Naive thymus-derived CD4-positive, alpha-beta T cell (primary cell): Measurements from ENCODE around the gene SMPDL3A. TPM values are rescaled to one million over a fixed set of nuclear protein-coding genes. Genes with fewer than 3 reads are reported as not detected.

Experiments used
- ATAC-seq: fragments of 150-1000 bp; cut with Tn5 transposase; 2 replicates; pipeline ENCODE4 v1.10.0; 2021; ENCODE audit warnings: mild to moderate bottlenecking, moderate library complexity
- CTCF ChIA-PET: fragments of 350-600 bp; sonication (Branson Sonifier 250); formaldehyde crosslinking; loops from one replicate; lab custom pipeline; 2021; ENCODE audit warnings: antibody characterized with exemption; lab: Charles Lee
- POLR2A ChIA-PET: fragments of 350-600 bp; sonication (Branson Sonifier 250); formaldehyde crosslinking; loops from one replicate; lab custom pipeline; 2021; ENCODE audit warnings: antibody characterized with exemption, inconsistent platforms; lab: Charles Lee
- DNase-seq, 9 donors: peaks; one replicate each; pipeline versions ENCODE4 v3.0.0 to v3.0.0-alpha.2; 2020 to 2022; ENCODE audit warnings: mixed read lengths in 1 of 9
- H3K27ac ChIP-seq: one replicate; pipeline ENCODE4 v1.7.0; 2013; ENCODE audit warnings: mild to moderate bottlenecking, low read depth, low read length, moderate library complexity
- H3K27me3 ChIP-seq, 2 donors: one replicate each; pipeline ENCODE4 v1.7.0; 2013; ENCODE audit warnings: low read length in 2 of 2, mild to moderate bottlenecking in 2 of 2, moderate library complexity in 2 of 2; ENCODE audit not compliant: control insufficient read depth in 2 of 2, insufficient read depth in 2 of 2
- H3K36me3 ChIP-seq, 3 experiments: 1 replicate in 2 of 3; 2 replicates in 1 of 3; pipeline ENCODE4 v1.7.0; 2013; ENCODE audit warnings: low read length in 3 of 3, mild to moderate bottlenecking in 3 of 3, moderate library complexity in 1 of 3; ENCODE audit not compliant: insufficient read depth in 3 of 3, control insufficient read depth in 2 of 3
- H3K4me1 ChIP-seq, 2 donors: one replicate each; pipeline ENCODE4 v1.7.0; 2013; ENCODE audit warnings: low read length in 2 of 2, mild to moderate bottlenecking in 2 of 2, moderate library complexity in 1 of 2; ENCODE audit not compliant: control insufficient read depth in 2 of 2, insufficient read depth in 2 of 2
- H3K4me3 ChIP-seq: 2 replicates; pipeline ENCODE4 v1.7.0; 2013; ENCODE audit warnings: mild to moderate bottlenecking, low read length
- H3K9me3 ChIP-seq, 3 experiments: 1 replicate in 2 of 3; 2 replicates in 1 of 3; pipeline ENCODE4 v1.7.0; 2013; ENCODE audit warnings: low read length in 3 of 3; ENCODE audit not compliant: control insufficient read depth in 2 of 3
- H3K27ac Mint-ChIP-seq, 9 donors: one replicate each; pipeline ENCODE4 v1.8.0; 2020 to 2022; ENCODE audit warnings: mixed read lengths in 9 of 9, mild to moderate bottlenecking in 8 of 9, moderate library complexity in 5 of 9, inconsistent platforms in 2 of 9
- H3K27me3 Mint-ChIP-seq, 5 donors: one replicate each; pipeline ENCODE4 v1.8.0; 2021 to 2022; ENCODE audit warnings: mixed read lengths in 5 of 5, mild to moderate bottlenecking in 1 of 5
- H3K36me3 Mint-ChIP-seq, 5 donors: one replicate each; pipeline ENCODE4 v1.8.0; 2020 to 2022; ENCODE audit warnings: mixed read lengths in 5 of 5, mild to moderate bottlenecking in 3 of 5, inconsistent platforms in 1 of 5
- H3K4me1 Mint-ChIP-seq, 7 donors: one replicate each; pipeline ENCODE4 v1.8.0; 2020 to 2022; ENCODE audit warnings: mixed read lengths in 7 of 7, mild to moderate bottlenecking in 3 of 7, inconsistent platforms in 1 of 7
- H3K4me3 Mint-ChIP-seq, 10 donors: one replicate each; pipeline ENCODE4 v1.8.0; 2020 to 2022; ENCODE audit warnings: mild to moderate bottlenecking in 10 of 10, mixed read lengths in 10 of 10, moderate library complexity in 6 of 10, inconsistent platforms in 2 of 10
- H3K9me3 Mint-ChIP-seq, 11 donors: one replicate each; pipeline ENCODE4 v1.8.0; 2020 to 2022; ENCODE audit warnings: mixed read lengths in 11 of 11, mild to moderate bottlenecking in 4 of 11, inconsistent platforms in 1 of 11, moderate library complexity in 1 of 11
- intact Hi-C, 2 donors: fragments of 100-400 bp; cut with micrococcal nuclease; formaldehyde crosslinking; loops; one replicate each; pipeline ENCODE4 v1.15.1; 2023
- polyA plus RNA-seq, 2 donors: library from polyadenylated mRNA; unstranded; fragments of 300-500 nt; fragmentation: Illumina TruSeq; gene quantifications; one replicate each; pipeline ENCODE4 v1.2.3, GENCODE V29; 2021
- total RNA-seq, 6 experiments: library from RNA in 5 of 6; stranded (reverse) in 5 of 6; gene quantifications; 1 replicate in 5 of 6; 2 replicates in 1 of 6; pipeline ENCODE4 v1.2.3 and lab custom pipeline; 2021 to 2026

Gene SMPDL3A
- total and polyA plus RNA-seq, 7 experiments from 2014 or later: 0.24 to 6.3 (median 0.32) TPM; not detected in 2

DNA sequence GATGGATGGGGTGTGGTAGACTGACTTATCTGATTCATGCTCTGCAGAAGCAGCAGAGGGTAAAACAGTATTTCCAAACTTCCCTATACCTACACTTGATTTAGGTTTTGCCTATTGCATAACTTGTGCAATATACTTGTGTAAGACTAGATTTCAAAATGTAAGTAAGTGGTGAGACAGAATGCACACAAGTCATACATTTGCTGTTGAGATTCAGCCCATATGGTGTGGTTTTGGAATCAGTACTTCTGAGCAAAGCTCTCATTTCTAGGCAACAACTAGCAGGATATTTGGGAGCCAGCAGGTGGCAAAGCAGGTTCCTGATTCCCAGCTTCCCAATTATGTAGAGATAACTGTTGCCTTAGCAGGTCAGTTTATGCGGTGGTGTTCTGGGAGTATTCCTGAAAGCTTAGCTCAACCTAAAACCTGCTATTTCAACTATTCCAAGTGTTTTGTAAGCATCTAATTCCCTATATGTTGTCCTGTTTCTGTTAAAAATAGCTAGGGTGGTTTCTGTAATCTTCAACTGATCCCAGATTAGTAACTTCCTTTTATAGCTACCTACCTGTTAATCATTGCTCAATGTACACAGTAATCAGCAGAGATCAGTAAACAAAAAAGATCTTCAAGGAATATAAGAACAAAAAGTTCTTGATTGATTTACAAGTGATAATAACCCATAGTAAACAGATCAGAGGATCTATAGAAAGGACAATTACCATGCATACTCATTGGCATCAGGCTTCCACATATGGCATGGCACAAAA, 18.0 kb upstream of the SMPDL3A start:
- Mint-ChIP-seq H3K36me3 (no peaks in the 10 kb centered on the region), H3K4me1 (no peaks in the 10 kb centered on the region), H3K27ac (no peak overlapping the region), H3K27me3 (peaks cover 20 to 49% (median 30%) of the 10 kb centered on the region in 5 donors), H3K4me3 (no peak overlapping the region), H3K9me3 (peaks cover 0 to 8% (median 0%) of the 10 kb centered on the region in 11 donors)
- DNase-seq (no peak), ATAC-seq (peak; percentile 80)
- POLR2A ChIA-PET: no interaction called here
- CTCF ChIA-PET: no interaction called here
- Histone ChIP-seq H3K27me3 (no peaks in the 10 kb centered on the region), H3K9me3 (no peaks in the 10 kb centered on the region), H3K36me3 (no peaks in the 10 kb centered on the region), H3K4me1 (no peaks in the 10 kb centered on the region), H3K4me3 (no peak overlapping the region), H3K27ac (no peak overlapping the region)
- intact Hi-C loops: no loop called here

DNA sequence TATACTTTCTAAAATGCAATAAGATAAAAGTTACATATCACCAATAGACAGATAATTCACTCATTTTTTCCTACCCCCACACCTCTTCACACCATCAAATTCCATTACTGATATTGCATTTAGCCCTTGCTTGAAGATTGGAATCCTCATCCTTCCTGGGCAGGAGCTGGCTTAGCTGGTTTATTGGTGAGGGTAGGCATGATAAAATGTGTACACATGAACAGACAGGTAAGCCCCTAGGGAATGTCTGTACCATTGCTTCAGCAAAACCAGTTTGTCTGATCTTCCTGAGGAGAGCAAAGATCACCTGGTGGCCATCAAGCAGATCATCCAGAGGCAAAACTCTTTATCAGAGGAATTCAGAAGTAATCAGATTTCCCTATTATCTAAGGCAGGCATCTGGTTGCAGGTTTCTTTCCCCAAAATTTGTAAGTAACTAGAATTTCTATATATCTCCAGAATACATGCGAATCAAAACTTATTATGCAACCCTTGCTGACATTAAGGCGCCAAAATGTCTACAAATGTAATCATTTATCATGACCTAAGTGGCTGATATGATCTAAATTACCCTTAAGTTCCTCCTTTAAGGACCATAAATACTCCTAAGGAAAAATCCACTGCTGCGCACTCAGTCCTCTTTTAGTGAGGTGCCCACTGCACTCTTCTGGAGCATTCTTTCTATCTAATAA, 16.2 kb upstream of the SMPDL3A start:
- no peak overlapping the region for H3K27ac ChIP-seq
- no peak overlapping the region for H3K4me3 ChIP-seq
- Mint-ChIP-seq H3K9me3 (peaks cover 0 to 11% (median 0%) of the 10 kb centered on the region in 11 donors), H3K27me3 (peaks cover 22 to 44% (median 29%) of the 10 kb centered on the region in 5 donors), H3K36me3 (no peaks in the 10 kb centered on the region), H3K27ac (no peak overlapping the region), H3K4me1 (no peaks in the 10 kb centered on the region), H3K4me3 (no peak overlapping the region)
- POLR2A ChIA-PET: no interaction called here
- H3K9me3 ChIP-seq: no peaks in the 10 kb centered on the region
- H3K27me3 ChIP-seq: no peaks in the 10 kb centered on the region
- ATAC-seq: no peak
- DNase-seq: no peak
- intact Hi-C loops: no loop called here
- no peaks in the 10 kb centered on the region for H3K4me1 ChIP-seq
- H3K36me3 ChIP-seq: no peaks in the 10 kb centered on the region
- CTCF ChIA-PET: no interaction called here

DNA sequence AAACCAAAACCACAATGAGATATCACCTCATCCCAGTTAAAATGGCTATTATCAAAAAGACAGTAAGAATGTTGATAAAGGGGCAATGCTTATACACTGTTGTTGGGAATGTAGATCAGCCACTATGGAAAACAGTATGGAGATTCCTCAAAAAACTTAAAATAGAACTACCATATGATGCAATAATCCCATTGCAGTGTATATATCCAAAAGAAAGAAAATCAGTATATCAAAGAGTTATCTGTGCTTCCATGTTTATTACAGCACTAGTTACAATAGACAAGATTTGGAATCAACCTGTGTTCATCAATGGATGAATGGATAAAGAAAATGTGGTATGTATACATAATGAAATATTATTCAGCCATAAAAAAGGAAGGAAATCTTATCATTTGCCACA, 13.1 kb upstream of the SMPDL3A start:
- H3K9me3 Mint-ChIP-seq: peaks cover 0 to 11% (median 0%) of the 10 kb centered on the region in 11 donors
- no peak overlapping the region for H3K27ac Mint-ChIP-seq
- no peak overlapping the region for H3K4me3 Mint-ChIP-seq
- ChIA-PET POLR2A (no interaction called here), CTCF (no interaction called here)
- peaks cover 29 to 52% (median 42%) of the 10 kb centered on the region in 5 donors for H3K27me3 Mint-ChIP-seq
- H3K36me3 Mint-ChIP-seq: no peaks in the 10 kb centered on the region
- intact Hi-C loops: no loop called here
- no peaks in the 10 kb centered on the region for H3K36me3 ChIP-seq
- no peak overlapping the region for H3K27ac ChIP-seq
- no peaks in the 10 kb centered on the region for H3K9me3 ChIP-seq
- no peak for ATAC-seq
- no peaks in the 10 kb centered on the region for H3K4me1 Mint-ChIP-seq
- DNase-seq: no peak
- no peaks in the 10 kb centered on the region for H3K27me3 ChIP-seq
- no peaks in the 10 kb centered on the region for H3K4me1 ChIP-seq
- no peak overlapping the region for H3K4me3 ChIP-seq

DNA sequence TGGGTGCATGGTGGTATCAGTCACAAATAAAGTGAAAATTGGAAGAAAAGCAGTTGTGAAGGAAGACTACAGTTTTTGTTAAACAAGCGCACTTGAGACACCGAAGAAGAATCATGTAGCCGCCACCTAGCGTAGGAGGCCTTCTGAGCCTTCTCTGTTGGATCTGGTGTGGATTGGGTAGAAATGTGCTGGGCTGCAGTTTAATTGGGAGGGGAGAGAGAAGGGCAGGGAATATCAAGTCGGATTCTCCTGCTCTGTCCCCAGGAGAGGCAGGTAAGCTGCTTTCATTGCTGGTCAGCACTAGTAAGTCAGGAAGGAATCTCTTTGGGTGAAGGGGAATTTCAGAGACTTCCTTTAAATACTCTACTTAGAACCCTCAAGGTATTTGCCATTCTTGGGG, 10.8 kb upstream of the SMPDL3A start:
- Mint-ChIP-seq H3K27me3 (peaks cover 30 to 41% (median 36%) of the 10 kb centered on the region in 5 donors), H3K4me3 (no peak overlapping the region)
- CTCF ChIA-PET: no interaction called here

DNA sequence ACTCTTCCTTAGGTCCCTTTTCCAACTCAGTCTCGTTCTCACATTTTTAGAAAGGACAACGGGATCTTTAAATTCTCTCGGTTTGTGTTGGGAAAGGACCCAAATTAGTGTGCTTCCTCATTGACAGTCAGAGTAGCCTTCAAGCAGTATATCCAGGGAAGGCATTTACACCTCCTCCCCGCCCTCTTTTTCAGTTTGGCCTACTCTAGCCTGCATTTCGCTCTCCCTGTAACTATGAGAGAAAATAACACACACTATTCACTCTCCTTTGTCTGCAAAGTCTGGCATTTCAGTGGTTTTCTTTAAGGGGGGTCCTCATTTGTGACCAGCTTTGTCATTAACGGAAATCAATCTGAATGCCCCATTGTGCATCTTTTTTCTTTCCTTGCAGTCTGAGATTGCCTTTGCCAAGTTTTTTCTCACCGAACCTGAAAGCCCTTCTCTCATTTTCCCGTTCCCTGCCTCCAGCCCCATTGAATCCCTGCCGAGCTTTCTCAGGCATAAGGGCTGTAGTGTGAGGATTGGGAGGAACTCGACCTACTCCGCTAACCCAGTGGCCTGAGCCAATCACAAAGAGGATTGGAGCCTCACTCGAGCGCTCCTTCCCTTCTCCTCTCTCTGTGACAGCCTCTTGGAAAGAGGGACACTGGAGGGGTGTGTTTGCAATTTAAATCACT, 9.9 kb upstream of the SMPDL3A start:
- H3K36me3 ChIP-seq: no peaks in the 10 kb centered on the region
- Mint-ChIP-seq H3K27me3 (peaks cover 30 to 46% (median 43%) of the 10 kb centered on the region in 5 donors), H3K9me3 (peaks cover 0 to 11% (median 0%) of the 10 kb centered on the region in 11 donors), H3K4me3 (no peak overlapping the region), H3K27ac (no peak overlapping the region), H3K4me1 (no peaks in the 10 kb centered on the region), H3K36me3 (no peaks in the 10 kb centered on the region)
- intact Hi-C loops: no loop called here
- H3K4me3 ChIP-seq: no peak overlapping the region
- no peaks in the 10 kb centered on the region for H3K27me3 ChIP-seq
- ATAC-seq (no peak), DNase-seq (no peak)
- H3K4me1 ChIP-seq: no peaks in the 10 kb centered on the region
- POLR2A ChIA-PET: no interaction called here
- no peaks in the 10 kb centered on the region for H3K9me3 ChIP-seq
- H3K27ac ChIP-seq: no peak overlapping the region
- CTCF ChIA-PET: no interaction called here

More for the DNA sequence above, 10.8 kb upstream of the SMPDL3A start:
- POLR2A ChIA-PET: no interaction called here
- Mint-ChIP-seq H3K9me3 (peaks cover 0 to 11% (median 0%) of the 10 kb centered on the region in 11 donors), H3K4me1 (no peaks in the 10 kb centered on the region), H3K36me3 (no peaks in the 10 kb centered on the region), H3K27ac (no peak overlapping the region)
- no peak for ATAC-seq
- H3K4me1 ChIP-seq: no peaks in the 10 kb centered on the region
- intact Hi-C loops: no loop called here
- no peak for DNase-seq
- no peak overlapping the region for H3K4me3 ChIP-seq
- H3K9me3 ChIP-seq: no peaks in the 10 kb centered on the region
- H3K36me3 ChIP-seq: no peaks in the 10 kb centered on the region
- H3K27me3 ChIP-seq: no peaks in the 10 kb centered on the region
- H3K27ac ChIP-seq: no peak overlapping the region

DNA sequence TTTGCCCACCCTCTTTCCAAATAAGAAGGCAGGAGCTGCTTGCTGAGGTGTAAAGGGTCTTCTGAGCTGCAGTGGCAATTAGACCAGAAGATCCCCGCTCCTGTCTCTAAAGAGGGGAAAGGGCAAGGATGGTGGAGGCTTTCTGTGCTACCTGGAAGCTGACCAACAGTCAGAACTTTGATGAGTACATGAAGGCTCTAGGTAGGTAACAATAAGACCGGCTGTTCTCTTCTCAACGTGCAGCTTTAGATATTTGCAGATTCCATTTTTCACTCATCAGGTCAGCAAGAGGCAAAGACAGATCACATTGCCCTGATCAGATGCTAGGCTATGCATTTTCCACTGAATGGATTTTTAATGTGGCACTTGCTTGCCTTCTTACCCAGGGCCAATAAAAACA, 9.4 kb upstream of the SMPDL3A start, which contains the start of gene FABP7:
TSS of gene FABP7 (plus strand) at position 50 of the 400 bp plus-strand sequence. CDS start at position 129, 79 bp downstream.
- peaks cover 34 to 48% (median 39%) of the 10 kb centered on the region in 5 donors for H3K27me3 Mint-ChIP-seq
- Histone ChIP-seq H3K27me3 (no peaks in the 10 kb centered on the region), H3K36me3 (no peaks in the 10 kb centered on the region), H3K27ac (no peak within 1 kb of the TSS), H3K9me3 (no peaks in the 10 kb centered on the region), H3K4me3 (no peak within 1 kb of the TSS), H3K4me1 (no peaks in the 10 kb centered on the region)
- no peaks in the 10 kb centered on the region for H3K36me3 Mint-ChIP-seq
- ATAC-seq: no peak
- no peaks in the 10 kb centered on the region for H3K4me1 Mint-ChIP-seq
- H3K27ac Mint-ChIP-seq: no peak within 1 kb of the TSS
- DNase-seq: no peak
- no peak within 1 kb of the TSS for H3K4me3 Mint-ChIP-seq
- ChIA-PET CTCF (no interaction called here), POLR2A (no interaction called here)
- intact Hi-C loops: no loop called here
- H3K9me3 Mint-ChIP-seq: peaks cover 0 to 11% (median 0%) of the 10 kb centered on the region in 11 donors
